Hematopoietic multipotent progenitor cell (in vitro differentiated cells): Measurements from ENCODE around the gene AOX1. TPM values are rescaled to one million over a fixed set of nuclear protein-coding genes. Genes with fewer than 3 reads are reported as not detected.
"Not testable (repeated sequence)": the region's sequence is repeated elsewhere in the genome, so short reads cannot be mapped to it uniquely, and the experiment has no call there.

Source experiments
- DNase-seq, 3 donors: peaks; one replicate each; pipeline ENCODE4 v3.0.0-alpha.2; 2011 to 2015; ENCODE audit warnings: low read depth in 2 of 3, low spot score in 2 of 3
- total RNA-seq: library from RNA; depleted of rRNA; stranded (reverse); fragments of >200 nt; gene quantifications from one replicate; pipeline ENCODE4 v1.2.3, GENCODE V29; 2012

Gene AOX1
- total RNA-seq, 1 donor, result 4.8 TPM

DNA sequence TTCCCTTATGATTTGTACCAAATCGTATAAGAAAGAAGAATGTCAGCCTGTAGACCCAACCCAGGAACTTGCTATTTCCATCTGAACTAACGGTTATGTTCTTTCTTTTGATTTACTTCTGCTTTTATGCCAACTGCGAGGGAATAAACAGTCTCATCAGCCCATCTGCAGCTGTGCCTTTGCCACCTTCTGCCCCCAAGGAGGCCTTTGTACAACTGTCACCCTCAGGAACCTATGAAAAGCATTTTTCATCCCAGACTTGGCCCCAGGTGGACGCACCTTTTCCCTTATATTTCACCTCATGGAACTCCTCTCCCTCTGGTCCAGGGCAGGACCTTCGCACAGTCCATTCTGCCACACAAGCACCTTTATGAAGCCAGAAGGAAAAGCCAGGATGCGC, 109.8 kb downstream of the AOX1 start:
- peak in 2 of 3 donors; percentile 71 to 91 for DNase-seq

DNA sequence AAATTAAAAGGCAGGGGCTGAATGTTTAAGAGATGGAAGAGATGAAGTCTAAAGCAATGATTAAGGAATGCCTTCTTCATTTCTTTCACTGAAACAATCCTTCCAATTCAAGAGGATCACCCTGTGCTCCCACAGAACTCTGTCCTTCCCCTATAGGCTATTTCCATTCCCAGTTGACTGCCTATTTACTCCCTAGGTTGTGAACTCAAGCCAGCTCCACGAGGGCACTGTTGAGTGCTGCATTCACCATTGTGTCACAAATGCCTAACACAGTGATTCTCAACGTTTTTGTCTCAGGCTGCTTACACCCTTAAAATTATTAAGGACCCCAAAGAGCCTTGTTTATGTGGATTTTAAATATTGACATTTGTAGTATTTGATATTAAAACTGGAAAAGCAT, 112.4 kb downstream of the AOX1 start:
- no peak for DNase-seq

DNA sequence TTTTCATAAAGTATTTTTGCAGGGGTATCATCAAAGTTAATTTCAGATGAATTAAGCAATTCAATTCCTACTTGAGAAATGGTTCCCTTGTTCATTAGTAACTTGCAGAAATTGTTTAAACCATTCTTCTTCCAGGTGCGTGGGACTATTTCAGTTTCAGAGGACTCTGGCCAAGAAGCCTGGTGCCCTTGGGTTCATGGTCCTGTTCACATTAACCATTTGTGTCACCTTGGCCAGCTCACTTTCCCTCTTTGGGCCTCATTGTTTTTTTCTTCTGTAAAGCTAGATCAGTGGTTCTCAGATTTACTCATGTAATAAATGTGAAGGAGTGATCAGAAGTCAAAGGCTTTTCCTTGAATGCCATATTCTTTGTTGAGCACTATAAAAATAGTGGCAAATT, 113.5 kb downstream of the AOX1 start:
- DNase-seq, result no peak

DNA sequence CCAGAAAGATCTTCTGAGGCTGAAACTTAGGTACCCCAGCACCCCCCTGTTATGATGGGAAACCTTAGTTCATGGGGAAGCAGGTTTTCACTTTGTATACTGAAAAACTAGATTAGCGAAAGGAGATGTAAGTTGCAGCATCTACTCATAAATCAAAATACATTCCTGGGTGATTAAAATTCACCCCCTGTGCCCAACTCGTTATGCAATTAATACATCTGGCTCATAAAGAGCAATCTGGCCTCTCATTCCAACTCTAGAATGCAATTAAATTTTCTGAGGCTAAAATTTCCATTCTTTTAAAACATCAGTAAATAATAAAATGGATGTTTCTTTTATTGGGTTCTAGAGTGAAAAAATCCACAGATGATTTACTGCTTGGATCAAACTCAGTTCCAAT, 115.0 kb downstream of the AOX1 start:
- DNase-seq, result no peak

DNA sequence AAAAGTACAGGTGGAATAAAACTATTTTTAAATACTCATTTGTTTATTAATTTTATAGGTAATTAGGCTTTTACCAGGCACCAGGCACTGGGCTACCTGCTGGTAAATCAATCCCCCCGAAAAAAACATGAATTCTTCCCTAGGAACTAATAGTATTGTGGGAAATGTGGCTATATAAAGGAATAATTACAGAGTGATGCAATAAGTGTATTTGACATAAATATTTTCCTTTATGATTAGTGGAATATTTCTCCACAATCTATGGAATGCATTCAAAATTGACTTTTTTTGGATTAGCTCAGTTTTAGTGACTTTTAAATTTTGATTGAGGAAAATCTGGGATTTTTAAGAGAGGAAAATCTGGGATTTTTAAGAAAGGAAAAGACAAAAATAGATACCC, 116.2 kb downstream of the AOX1 start:
- no peak for DNase-seq

DNA sequence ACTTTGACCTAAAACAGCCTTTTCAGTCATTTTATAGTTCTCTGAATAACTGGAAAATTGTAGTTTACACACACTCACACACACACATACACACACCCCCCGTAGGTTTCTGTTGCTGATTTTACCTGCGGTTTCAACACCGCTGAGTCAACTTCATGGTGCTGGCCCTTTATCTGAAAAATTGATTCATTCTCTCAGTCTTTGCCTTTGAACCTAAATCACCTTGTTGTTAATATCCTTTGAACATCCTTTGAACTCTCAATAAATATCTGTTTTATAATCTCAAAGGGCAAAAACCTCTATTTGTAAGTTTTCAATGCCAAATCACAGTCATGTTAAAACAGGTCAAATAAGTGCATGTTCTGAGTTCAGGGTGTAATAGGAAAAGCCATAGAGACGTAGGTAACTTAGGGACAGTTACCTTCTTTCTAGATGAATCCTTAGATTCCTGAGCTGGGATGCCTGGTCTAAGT, 116.9 kb downstream of the AOX1 start:
- no peak for DNase-seq

DNA sequence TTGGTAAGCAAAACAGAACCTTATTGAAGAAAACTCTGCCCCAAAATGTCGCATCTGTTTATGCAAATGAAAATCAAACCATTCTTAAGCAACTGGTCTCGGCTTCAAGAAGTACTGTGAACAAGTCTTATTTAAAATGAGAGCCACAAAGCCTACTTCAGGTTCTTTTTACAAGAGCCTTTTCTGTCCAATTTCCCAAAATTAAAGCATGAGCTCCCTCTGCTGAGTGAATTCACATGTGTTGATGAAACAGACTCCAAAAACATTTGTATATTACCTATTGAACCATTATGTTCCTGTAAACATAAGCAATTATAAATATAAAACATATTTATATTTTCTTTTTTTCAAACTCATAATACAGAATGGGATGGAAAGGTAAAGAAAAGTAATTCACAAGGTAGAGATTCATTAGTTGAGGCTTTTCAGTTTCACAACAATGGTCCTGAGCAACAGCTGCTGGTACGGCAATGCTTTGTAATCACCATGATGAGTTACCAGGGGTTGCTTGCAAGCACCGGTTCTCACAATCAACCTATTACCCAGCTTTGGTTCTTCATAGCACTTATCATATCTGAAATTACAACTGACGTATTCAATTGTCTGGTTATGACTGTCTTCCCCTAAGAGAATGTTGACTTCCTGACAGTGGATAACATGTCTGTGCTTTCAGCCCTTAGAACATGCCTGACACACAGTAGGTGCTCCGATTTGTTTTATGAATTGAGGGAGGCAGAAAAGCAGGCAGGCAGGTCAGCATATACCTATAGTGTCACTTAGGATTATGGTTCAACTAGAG, 117.5 kb downstream of the AOX1 start:
- peak in 2 of 3 donors; percentile 70 to 90 for DNase-seq

DNA sequence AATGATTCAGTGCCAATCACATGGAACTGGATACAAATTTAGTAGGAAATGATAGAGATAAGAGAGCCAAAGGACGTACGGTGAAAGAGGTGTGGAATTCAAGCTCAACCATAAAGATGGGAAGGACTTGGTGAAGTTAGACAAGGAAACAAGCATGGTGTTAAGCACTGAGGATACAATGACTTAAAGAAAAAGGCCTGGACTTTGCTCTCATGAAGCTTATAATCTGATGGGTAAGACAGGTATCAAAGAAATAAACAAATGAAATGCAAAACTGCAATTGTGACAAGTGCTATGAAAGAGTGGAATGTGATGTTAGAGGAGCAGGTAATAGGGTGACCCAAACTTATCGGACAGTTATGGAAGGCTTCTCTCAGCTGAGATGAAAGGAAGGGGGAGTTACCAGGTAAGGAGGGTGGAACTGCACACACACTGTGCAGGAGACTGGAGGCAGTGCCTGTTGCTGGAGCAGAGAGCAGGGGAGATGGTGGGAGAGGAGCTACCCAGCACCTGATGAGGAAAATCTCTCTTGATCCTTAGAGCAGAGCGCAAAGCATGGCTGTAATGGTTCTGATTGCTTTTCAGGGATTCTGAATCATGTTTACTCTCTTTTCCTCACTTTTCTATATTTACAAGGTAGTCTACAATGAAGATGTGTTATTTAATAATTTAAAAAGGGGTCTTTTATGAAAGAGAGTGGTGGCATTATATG, 118.3 kb downstream of the AOX1 start:
- no peak for DNase-seq

DNA sequence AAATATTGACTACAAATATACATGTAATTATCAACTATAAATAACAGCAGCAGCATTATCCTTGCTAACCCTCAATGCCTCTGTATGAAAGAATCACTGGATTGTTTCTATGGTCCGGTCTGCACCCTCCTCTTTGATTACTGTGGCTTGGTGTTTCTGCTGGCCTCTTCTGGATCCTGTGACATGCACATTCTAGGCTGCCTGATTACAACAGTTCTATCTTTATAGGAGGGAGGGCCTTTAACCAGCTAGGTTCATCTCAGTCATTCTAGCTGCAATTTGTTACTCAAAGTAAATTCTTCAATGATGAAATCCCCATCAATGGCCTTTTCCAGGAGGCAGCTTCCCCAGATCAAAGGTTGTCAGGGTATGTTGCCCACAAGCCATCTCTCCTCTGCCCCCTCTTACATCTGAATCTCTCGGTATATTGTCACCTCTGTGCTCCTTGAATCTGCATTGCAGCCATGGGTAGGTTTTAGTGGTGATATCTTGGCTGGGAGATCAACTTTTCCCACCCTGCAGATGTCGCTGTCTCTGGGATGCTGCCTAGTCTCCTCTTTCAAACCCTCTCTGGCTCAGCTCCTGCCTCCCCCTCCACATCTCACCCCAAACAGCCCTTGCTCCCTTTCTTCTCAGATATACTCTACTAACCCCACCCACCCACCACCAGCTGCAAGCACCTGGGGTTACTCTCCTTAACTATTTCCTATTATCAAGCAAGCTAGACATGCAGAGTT, 119.7 kb downstream of the AOX1 start:
- DNase-seq, result no peak

DNA sequence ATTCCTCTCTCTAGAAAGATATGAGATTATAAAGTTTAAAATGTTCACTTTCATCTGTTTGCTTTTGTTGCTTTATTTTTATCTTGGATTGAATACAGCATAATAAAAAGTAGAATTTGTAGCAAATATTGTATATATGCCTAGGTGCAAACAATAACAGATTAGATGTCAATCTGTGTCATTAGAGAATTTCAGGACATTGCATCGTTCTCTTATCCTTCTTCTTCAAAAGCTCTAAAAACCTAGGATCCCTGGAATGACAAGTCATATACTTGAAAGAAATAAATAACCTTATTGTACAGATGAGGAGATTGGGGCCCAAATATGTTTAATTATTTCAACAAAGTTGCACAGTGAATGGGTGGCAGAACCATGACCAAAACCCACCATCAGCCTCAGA, 123.1 kb downstream of the AOX1 start:
- DNase-seq, result no peak

DNA sequence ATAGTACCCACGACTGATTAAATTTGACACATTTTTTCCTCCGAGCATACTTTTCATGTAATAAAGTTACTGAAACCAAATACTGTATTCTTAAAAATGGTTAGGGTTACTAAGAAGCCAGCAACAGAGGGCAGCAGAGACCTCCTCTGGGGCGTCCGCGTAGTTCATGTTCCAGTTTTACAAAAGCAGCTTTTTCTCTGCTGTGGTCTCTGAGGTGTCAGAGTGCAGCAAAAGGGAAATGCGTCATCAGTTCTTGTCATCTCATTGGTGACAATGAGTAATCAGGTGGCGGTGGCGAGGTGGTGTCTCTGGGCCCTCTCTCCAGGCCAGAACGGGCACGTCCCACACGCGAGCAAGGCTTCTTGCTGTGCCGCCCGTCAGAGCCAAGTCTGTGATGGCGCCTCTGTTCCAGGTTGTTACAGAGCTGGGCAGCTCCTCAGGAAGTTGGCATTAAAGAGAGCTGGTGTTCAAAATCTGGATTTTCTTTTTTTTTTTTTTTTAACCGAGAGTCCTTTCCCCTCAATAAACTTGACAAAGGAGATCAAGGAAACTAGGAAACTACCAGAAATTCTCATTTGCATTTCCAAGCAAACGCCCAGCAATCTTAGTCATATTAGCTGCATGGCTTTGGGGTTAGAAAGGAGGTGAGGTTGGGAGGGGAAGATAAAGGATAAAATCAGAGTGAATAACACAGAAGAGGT, 127.3 kb downstream of the AOX1 start:
- peak; percentile 79 to 98 (median 95) for DNase-seq

DNA sequence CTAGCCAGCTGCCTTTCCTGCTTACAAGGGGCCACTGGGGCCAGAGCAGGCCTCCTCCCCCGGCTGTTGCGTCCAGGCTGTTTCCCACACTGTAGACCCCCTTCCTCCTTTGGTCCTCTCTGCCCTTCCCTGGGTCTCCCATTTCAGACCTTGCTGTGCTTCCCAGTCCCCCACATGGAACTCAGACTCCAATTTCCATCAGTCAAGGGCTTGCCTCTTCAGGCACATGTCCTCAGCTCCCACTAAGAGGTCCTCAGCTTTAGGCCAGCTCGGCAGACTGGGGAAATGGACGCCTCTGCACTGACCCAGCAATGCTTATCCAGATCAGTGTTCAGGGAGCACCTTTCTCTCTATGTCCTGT, 127.9 kb downstream of the AOX1 start:
- DNase-seq, result no peak

DNA sequence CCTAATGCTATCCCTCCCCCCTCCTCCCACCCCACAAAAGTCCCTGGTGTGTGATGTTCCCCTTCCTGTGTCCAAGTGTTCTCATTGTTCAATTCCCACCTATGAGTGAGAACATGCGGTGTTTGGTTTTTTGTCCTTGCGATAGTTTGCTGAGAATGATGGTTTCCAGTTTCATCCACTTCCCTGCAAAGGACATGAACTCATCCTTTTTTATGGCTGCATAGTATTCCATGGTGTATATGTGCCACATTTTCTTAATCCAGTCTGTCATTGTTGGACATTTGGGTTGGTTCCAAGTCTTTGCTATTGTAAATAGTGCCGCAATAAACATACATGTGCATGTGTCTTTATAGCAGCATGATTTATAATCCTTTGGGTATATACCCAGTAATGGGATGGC, 129.2 kb downstream of the AOX1 start:
- DNase-seq, result not testable (repeated sequence)

DNA sequence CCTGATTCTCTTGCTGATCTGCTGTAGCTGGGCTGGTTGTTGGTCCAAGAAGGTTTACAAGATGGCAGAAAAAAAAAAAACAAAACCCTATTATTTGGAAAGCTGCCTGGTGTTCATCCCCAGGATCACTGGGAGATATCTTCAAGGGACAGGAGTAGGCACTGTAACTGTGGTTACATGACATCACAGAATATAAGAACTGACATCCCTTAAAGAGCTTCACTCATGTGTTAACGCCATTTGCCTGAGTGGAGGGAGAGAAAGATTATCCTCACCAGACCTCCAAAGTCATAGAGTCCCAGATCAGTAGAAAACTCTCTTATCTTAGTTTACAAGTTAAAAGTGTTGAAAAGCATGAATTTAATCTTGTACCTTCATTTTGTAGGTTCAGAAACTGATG, 130.6 kb downstream of the AOX1 start:
- no peak for DNase-seq

Other genes starting within 250 kb of the AOX1 start
- 14.5 TPM for gene KCTD18, start 75.9 kb upstream of the AOX1 start, total RNA-seq
- gene SGO2, start 59.8 kb upstream of the AOX1 start, total RNA-seq, result 1.1 TPM
- 135 TPM for gene BZW1, start 225.9 kb downstream of the AOX1 start, total RNA-seq